ENCODE data around the gene ZFAND4. TPM values are rescaled to one million over a fixed set of nuclear protein-coding genes. Genes with fewer than 3 reads are reported as not detected.
A peak's percentile ranks its signal among the peaks of the same experiment; 100 is the strongest.

The ZFAND4 gene
- total and polyA plus RNA-seq, 2 donors from 2014 or later = 6.6 to 17.4 TPM

DNA sequence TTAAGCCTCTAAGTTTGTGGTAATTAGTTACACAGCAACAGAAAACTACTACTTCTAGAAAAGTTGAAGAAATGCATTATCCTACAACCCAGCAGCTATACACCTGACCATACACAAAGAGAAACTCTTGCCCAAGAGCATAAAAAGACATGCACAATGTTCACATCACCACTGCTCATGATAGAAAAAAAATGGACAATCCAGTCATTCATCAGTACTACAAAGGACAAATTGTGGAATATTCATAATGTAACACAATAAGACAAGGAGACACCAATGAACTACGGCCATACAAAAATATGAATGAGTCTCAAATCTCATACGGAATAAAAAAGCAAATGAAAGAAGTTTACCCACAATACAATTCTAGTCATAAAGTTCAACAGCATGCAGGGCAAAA is 87.4 kb downstream of the ZFAND4 start:
- TF ChIP-seq CTCF (IDR thresholded peaks at IDR 0.05; ENCODE audit: borderline replicate concordance, extremely low read depth, insufficient read depth) = no peak
- Histone ChIP-seq H3K4me3 (ENCODE audit: low read length in 3 of 3) (no peak overlapping the region), H3K27ac (ENCODE audit: low read depth in 2 of 2, low read length in 2 of 2) (no peak overlapping the region), H3K9ac (ENCODE audit: low read length in 3 of 3) (no peak overlapping the region), H3K9me3 (ENCODE audit: control insufficient read depth in 2 of 3, insufficient read depth in 1 of 3, low read length in 3 of 3) (peaks cover 0 to 4% (median 0%) of the 10 kb centered on the region in 3 donors), H3K36me3 (ENCODE audit: control insufficient read depth in 2 of 3, insufficient read depth in 3 of 3, low read length in 3 of 3) (peaks cover 0 to 5% (median 0%) of the 10 kb centered on the region in 3 donors), H3K27me3 (ENCODE audit: control insufficient read depth, insufficient read depth, low read length) (no peaks in the 10 kb centered on the region), H3K4me1 (ENCODE audit: control insufficient read depth in 2 of 3, insufficient read depth in 2 of 3, low read depth in 1 of 3, low read length in 3 of 3) (peaks cover 0 to 9% (median 4%) of the 10 kb centered on the region in 3 donors)
- no peak for DNase-seq
- intact Hi-C loops (cut with DNase I) = no loop called here
- FAIRE-seq = no peak

- H3K27me3 ChIP-seq (ENCODE audit: control insufficient read depth, insufficient read depth, low read length) = no peaks in the 10 kb centered on the region
- H3K27ac ChIP-seq (ENCODE audit: low read depth in 2 of 2, low read length in 2 of 2) = peak overlapping the region in 1 of 2 donors; percentile 29
- no peak overlapping the region for H3K4me3 ChIP-seq (ENCODE audit: low read length in 3 of 3)
- no peaks in the 10 kb centered on the region for H3K36me3 ChIP-seq (ENCODE audit: control insufficient read depth in 2 of 3, insufficient read depth in 3 of 3, low read length in 3 of 3)
- no peak for FAIRE-seq
- no peak for TF ChIP-seq CTCF (IDR thresholded peaks at IDR 0.05; ENCODE audit: borderline replicate concordance, extremely low read depth, insufficient read depth)
- H3K9me3 ChIP-seq (ENCODE audit: control insufficient read depth in 2 of 3, insufficient read depth in 1 of 3, low read length in 3 of 3) = peaks cover 0 to 4% (median 0%) of the 10 kb centered on the region in 3 donors
- H3K9ac ChIP-seq (ENCODE audit: low read length in 3 of 3) = no peak overlapping the region
- peaks cover 0 to 9% (median 4%) of the 10 kb centered on the region in 3 donors for H3K4me1 ChIP-seq (ENCODE audit: control insufficient read depth in 2 of 3, insufficient read depth in 2 of 3, low read depth in 1 of 3, low read length in 3 of 3)
- DNase-seq = no peak
- intact Hi-C loops (cut with DNase I) = no loop called here
These were observed 90.2 kb downstream of the ZFAND4 start for GRCh38 chr10:45582386-45582781.

GRCh38 chr10:45581582-45582385 is 90.8 kb downstream of the ZFAND4 start:
- Histone ChIP-seq H3K9ac (ENCODE audit: low read length in 3 of 3) (no peak overlapping the region), H3K36me3 (ENCODE audit: control insufficient read depth in 2 of 3, insufficient read depth in 3 of 3, low read length in 3 of 3) (no peaks in the 10 kb centered on the region), H3K4me3 (ENCODE audit: low read length in 3 of 3) (no peak overlapping the region), H3K4me1 (ENCODE audit: control insufficient read depth in 2 of 3, insufficient read depth in 2 of 3, low read depth in 1 of 3, low read length in 3 of 3) (peaks cover 0 to 9% (median 4%) of the 10 kb centered on the region in 3 donors), H3K27me3 (ENCODE audit: control insufficient read depth, insufficient read depth, low read length) (no peaks in the 10 kb centered on the region), H3K9me3 (ENCODE audit: control insufficient read depth in 2 of 3, insufficient read depth in 1 of 3, low read length in 3 of 3) (peaks cover 0 to 4% (median 0%) of the 10 kb centered on the region in 3 donors), H3K27ac (ENCODE audit: low read depth in 2 of 2, low read length in 2 of 2) (peak overlapping the region in 1 of 2 donors; percentile 29)
- no peak for TF ChIP-seq CTCF (IDR thresholded peaks at IDR 0.05; ENCODE audit: borderline replicate concordance, extremely low read depth, insufficient read depth)
- FAIRE-seq = no peak
- intact Hi-C loops (cut with DNase I) = no loop called here
- no peak for DNase-seq
